HCT116 (cell line): ENCODE data around the gene ADARB1.

Experiments used
- EZH2 ChIP-seq: fragments of 200-600 bp; sonication (generic); IDR thresholded peaks from 2 replicates; pipeline ENCODE4 v1.6.1; 2017; ENCODE audit warnings: antibody characterized with exemption, mixed run types
- MAX ChIP-seq: IDR thresholded peaks from 2 replicates; pipeline ENCODE4 v1.6.1; 2012
- POLR2A ChIP-seq: IDR thresholded peaks from 2 replicates; pipeline ENCODE4 v1.7.0; 2011; ENCODE audit warnings: borderline replicate concordance; ENCODE audit not compliant: insufficient read depth, insufficient read length; ENCODE audit errors: extremely low read depth
- TF ChIP-seq, protein P1 (sequence below), 3 experiments: fragments of 200-600 bp in 1 of 3; sonication (generic) in 1 of 3; IDR thresholded peaks in 2 of 3; conservative IDR thresholded peaks in 1 of 3; 2 replicates each; pipeline ENCODE4 v1.5.1; 2012 to 2017; ENCODE audit warnings: low read depth in 2 of 3, low read length in 2 of 3, antibody characterized with exemption in 1 of 3, borderline replicate concordance in 1 of 3, control low read depth in 1 of 3, mild to moderate bottlenecking in 1 of 3, mixed read lengths in 1 of 3, mixed run types in 1 of 3, moderate library complexity in 1 of 3; ENCODE audit not compliant: insufficient read depth in 1 of 3

DNA sequence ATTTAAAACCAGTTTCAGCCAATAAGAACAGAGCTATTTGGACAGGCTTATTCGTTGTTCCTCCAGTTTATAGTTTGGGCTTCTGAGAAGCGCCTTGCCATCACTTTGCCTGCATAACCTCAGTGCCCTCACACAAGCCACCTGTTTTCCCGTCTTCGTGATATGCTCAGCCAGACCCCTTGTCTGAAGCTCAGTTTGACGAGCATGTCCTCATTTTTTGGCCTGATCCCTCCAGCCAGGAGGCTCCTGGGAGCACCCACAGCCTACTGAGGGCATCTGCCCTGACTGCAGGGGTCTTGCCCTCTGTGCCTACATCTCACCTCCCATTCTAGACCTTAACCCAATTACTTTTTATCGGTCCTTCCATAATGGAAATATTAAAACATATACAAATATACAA, 95.3 kb downstream of the ADARB1 start:
- TF ChIP-seq MAX (no peak), POLR2A (no peak), EZH2 (no peak)
- TF ChIP-seq, protein P1, sequence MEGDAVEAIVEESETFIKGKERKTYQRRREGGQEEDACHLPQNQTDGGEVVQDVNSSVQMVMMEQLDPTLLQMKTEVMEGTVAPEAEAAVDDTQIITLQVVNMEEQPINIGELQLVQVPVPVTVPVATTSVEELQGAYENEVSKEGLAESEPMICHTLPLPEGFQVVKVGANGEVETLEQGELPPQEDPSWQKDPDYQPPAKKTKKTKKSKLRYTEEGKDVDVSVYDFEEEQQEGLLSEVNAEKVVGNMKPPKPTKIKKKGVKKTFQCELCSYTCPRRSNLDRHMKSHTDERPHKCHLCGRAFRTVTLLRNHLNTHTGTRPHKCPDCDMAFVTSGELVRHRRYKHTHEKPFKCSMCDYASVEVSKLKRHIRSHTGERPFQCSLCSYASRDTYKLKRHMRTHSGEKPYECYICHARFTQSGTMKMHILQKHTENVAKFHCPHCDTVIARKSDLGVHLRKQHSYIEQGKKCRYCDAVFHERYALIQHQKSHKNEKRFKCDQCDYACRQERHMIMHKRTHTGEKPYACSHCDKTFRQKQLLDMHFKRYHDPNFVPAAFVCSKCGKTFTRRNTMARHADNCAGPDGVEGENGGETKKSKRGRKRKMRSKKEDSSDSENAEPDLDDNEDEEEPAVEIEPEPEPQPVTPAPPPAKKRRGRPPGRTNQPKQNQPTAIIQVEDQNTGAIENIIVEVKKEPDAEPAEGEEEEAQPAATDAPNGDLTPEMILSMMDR (IDR thresholded peaks at IDR 0.05 in 2 of 3, conservative IDR thresholded peaks at IDR 0.05 in 1 of 3; ENCODE audit: borderline replicate concordance in 1 of 3, insufficient read depth in 1 of 3, low read depth in 2 of 3, low read length in 2 of 3): no peak
